ENCODE results near the gene PPIL4.

GRCh38 chr6:149566410-149567193, 20.8 kb upstream of the PPIL4 start:
- TF ChIP-seq CTCF (IDR thresholded peaks at IDR 0.05; ENCODE audit: low read length) (no peak), EZH2 (optimal IDR thresholded peaks at IDR 0.05; ENCODE audit: low read depth, low read length) (no peak)

Measured in MM.1S (cell line).